ENCODE data around the gene SLC39A9.

Gene SLC39A9, protein sequence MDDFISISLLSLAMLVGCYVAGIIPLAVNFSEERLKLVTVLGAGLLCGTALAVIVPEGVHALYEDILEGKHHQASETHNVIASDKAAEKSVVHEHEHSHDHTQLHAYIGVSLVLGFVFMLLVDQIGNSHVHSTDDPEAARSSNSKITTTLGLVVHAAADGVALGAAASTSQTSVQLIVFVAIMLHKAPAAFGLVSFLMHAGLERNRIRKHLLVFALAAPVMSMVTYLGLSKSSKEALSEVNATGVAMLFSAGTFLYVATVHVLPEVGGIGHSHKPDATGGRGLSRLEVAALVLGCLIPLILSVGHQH

DNA sequence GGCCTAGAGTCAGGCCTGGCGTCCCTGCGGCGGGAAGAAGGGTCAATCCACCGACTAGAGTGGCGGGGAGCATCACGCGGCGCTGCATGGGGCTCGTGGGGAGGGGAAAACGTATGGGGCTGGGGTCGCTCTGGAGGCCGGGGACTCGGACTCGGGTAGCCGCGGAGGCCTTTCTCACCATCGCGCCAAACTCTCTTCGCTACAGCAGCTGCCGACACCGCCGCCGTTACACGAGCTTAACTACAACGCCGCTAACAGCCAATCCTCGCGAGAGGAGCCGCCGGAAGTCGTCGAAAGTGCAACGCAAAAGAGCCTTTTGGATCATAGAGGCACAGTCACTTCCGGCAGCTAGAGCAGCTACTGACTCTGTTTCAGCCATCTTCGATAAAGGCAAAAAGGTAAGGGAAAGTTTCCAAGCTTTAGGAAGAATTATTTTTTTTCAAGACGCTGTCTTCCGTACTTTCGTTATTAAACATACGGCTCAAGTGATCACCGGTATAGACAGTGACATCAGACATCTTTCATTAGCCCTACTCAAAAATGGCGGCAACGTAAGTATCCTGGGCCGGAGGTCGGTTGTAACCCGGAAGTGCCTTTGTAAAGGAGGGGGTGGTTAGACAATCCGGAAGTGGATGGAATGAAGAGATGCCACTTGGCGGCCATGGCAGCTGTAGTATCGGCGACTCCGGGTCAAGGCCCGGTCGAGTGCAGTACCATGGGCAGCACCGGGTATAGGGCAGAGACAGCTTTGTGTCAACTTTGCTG, at the start of gene SLC39A9, which contains the start of gene ERH:
Gene SLC39A9 (plus strand): TSS at position 640 of the 765 bp plus-strand sequence. CDS start 678 bp downstream, outside the sequence.
Gene ERH (minus strand): TSS at position 247 of the 765 bp plus-strand sequence. CDS start 66 bp downstream, at position 181.
- DNase-seq = peak; percentile 96

DNA sequence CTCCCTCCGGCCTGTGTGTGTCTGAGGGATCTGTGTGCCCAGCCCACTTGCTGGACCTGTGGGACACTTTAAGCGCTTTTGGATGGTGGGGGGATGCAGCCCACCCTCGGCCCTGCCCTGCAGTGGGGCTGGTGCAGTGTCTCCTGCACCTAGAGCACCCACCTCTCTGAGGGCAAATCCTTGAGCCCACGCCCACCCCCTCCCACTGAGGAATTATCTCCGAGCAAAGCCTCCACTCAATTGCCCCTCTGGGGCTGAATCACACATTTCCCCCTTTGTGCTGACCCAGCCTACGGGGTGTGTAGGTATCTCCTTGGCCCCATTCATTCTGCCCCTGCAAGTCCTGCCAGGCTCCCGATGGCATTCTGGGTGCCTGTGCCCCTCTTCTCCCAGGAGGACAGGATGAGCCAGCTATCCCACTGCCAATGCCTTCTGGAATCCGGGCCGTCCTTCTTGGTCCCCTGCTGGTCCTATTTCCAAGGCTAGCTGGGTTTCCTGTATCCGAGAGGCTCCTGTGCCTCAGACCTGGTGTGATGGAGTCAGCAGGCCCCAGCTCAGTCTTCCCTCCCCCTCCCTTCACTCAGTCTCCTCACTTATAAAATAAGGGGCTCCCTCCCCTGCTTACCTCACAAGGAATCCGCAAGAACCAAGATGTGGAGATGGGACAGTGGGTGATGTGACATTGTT, 49.3 kb upstream of the SLC39A9 start:
- no peak for DNase-seq

DNA sequence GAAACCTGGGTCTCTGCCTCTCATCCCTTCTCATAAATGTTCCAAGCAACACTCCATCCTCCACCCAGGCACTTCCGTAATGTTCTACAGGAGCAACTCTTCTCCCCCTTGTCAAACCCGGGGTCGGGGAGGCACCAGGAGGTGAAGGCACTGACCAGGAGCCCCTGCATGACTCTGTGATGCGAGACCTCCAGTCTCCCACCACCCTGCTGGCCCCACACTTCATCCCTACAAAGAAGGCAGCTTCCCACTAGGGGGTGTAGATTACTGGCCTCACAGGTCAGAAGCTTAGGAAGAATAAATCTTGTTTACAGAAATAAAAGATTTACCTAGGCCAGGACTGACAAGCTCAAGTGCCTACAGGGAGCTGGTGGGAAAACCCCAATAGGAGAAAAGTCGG, 47.6 kb upstream of the SLC39A9 start:
- DNase-seq = no peak

DNA sequence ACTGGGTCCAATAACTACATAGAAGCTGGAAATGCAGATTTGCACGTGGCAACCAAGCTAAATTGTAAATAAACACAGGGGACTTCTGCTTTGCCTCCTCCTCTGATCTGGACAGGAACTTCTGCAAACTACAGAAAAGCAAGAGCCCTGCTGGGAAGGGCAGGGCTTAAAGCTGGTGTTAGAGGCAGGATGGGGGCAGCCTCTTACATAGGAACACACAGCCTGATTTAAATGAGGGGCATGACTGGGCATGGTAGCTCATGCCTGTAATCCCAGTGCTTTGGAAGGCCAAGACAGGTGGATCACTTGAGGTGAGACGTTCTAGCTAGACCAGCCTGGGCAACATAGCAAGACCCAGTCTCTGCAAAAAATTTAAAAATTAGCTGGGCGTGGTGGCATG, 47.1 kb upstream of the SLC39A9 start:
- no peak for DNase-seq

DNA sequence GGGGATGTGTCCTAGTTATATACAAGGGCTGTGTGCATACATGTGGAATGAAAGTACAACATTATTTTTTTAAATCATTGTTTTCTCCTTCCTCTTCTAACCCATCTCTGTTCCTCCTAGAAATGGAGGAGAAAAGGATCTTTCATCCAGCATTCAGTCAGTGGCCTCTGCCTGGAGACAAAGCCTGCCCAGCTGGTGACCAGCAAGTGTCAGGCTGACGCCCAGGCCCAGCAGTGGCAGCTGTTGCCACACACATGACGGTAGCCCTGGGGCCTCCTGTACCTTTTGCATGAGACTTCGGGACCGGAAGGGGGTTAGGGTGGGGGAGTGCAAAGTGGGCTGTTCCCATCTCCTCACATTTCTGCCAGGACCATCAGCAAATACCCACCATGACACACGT, 46.6 kb upstream of the SLC39A9 start:
- no peak for DNase-seq

DNA sequence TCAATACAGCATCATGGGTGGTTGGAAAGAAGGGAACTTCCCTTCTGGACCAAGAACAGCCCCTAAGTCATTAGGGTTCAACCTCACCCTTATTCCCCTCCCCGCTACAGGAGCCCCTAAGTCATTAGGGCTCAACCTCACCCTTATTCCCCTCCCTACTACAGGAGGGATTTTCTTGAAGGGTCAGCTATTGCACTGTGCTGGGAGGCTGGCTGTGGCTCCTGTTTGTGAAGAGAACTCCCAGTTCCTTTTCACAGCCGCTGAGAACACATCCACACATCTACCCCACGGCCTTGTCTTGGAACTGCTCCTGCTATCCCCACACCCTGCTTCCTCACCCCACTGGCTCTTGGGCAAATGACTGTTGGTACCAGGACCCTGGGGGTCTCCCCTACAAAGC, 45.3 kb upstream of the SLC39A9 start:
- DNase-seq = no peak

DNA sequence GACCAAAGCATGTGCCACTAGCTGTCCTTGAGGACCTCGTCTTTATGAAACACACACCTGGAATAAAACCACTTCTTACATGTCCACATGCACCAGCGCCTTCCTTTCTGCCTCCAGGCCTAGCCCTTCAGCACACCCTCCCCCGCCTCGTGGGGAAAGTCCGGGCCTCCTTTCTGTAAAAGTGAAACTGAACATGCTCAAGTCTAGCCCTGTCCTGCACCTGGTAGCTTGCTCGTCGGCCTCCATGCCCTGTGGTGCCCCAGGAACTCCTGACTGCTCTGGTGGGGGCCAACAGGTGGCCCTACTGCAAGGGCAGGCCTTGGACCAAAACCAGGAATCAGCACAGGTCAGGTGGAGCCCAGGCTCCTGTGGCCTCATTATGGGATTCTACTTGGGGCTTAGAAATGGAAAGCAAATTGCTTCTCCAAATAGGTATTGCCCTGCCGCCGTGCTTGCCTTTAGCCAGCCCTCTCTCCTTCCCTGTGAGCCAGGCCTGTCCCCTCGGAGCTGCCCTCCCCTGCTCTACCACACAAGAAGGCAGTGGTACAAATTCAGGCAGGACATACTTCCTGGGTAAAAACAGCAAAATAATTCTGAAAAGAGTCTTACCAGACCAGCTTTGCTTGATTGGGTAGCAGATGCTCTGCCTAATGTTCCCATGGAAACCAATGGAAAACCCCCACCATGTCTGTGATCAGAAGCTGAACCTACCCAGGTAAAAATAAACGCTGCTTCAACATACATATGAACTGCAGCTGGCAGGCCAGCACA, 43.9 kb upstream of the SLC39A9 start:
- no peak for DNase-seq

DNA sequence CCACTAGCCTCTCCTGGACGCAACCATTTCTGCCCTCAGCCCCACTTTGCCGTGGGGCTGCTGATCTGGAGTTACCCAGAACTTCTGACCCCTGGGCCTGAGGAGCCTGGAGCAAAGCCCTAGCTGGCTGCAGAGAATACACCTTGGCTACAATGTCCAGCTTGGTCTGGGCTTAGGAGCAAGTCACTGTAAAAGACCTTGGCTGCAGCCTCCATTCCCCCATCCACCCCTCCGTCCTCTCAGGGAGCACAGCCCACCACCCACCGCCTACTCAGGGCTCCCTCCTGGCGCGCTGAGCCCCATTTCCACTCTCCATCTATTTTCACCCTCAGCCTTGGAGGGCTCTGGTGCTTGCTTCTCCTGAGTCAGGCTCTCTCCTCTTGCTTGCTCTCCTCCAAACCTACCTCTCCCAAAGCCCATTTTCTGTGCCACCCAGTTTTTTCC, 43.3 kb upstream of the SLC39A9 start:
- DNase-seq = no peak

DNA sequence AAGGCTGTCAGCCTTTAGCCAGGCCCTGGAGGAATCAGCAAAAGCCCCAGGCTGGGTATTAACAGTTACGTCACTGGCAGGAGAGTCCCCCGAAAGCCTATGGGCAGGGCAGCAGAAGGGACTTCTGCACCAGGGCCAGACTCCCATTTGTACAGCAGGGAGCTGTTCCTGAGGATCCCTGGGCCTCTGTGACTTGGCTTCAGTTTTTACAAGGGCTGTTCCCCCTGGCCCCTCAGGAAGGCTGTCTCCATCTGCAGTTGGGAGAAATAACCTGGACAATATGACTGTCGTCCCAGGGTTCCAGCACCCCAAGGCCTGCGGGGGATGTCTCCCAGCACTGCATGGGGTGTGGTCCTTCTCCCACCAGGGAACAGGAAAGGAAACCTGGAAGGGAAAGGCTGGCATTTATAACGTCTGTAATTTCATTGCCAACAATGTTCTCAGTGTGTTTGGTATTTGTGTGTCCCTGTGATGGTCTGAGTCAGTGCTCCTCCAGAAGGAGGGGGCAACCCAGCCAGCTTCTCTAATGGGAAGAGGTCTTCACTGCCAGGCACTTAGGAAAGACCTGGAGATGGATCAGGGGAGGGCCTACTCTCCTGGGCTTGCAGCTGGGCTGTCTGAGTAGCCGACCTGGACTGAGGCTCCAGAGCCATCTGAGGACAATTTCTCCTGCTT, 42.7 kb upstream of the SLC39A9 start:
- DNase-seq = no peak

DNA sequence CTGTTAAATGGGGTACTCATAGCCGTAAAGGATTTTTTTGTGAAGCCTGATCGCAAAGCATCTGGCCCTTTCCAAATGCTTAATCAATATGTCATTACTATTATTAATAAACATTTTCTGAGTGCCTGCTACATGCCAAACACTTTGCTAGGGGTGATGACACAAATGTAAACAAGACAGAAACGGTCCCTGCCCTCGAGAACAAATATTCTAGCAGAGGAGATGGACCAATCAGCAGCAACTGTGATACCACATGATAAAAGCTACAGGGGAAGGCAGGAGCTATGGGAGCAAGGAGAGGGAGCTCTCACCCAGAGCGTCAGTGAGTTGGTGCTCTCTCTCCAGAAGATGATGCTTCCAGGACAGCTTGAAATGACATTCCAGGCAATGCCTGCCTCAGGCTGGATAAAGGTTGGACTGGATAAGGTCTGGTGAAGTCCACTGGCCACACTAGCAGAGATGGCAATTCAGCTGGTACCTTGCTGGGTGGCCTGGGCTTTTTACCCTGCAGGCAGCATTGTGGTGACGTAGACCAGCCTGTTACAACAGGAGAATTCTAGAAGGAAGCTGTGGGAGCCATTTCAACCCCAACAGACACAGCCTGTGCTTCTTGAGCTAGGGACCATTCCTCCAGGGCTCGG, 41.5 kb upstream of the SLC39A9 start:
- DNase-seq = no peak

DNA sequence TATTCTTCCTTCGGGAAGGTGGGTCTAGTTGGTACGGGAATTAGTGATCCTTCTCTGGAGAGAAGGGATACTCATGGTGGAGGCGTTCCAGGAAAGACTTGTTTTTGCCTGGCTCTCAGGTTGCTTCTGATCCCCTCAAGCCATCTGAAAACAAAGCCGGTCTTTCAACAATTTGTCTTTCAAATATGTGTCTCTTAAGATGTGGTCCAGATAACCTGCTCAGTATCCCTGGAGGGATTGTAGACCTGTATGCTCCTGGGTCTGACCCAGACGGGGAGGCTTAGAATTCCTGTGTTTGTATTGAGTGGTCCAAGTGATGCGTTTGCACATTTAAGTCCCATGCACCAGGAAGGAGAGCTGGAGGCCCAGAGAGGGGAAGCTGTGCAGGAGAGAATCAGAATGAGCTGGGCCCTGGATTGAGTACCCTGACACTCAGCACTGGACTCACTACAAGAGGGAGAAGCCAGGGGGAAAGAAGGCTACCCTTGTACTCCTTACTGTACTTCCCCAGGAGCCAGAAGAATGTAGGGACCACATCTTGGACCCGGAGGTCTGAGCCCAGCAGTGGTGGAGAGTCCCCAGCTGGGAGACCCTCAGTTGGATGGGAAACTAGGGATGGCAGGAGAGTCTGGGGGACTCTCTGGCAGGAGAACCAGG, 40.8 kb upstream of the SLC39A9 start:
- DNase-seq = no peak

DNA sequence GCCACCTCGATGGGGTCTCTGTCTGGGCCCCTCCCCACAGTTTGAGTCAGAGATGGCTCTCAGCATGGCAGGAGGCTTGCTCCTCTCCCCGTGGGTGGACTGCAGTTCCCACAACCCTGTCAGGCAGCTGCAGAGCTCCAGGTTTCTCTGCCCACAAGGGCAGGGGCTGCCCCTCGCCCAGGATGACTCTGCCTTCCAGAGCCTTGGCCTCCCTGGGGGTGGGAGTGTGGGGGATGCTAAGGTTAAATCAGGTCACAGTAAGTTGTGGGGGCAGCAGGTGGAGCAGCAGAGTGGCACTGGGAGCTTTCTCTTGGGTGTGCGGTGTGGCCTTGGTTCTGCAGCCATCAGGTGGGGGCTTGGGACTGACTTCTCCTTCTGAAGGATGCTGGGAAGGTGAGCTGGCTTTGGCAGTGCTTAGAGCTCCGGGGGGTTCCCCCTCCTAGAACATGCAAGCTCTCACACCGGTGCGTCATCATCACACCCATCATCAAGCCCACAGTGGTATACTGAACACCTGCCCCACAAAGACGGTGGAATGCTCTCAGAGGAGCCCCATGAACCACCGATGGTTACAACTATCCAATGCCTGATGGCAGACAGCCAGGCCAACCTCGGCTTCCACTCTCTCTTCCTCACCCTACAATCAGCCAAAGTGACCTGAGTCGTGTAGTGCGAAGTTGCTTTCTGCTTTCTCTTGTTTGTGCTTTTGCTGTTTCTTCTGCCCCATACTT, 40.1 kb upstream of the SLC39A9 start:
- DNase-seq = no peak

DNA sequence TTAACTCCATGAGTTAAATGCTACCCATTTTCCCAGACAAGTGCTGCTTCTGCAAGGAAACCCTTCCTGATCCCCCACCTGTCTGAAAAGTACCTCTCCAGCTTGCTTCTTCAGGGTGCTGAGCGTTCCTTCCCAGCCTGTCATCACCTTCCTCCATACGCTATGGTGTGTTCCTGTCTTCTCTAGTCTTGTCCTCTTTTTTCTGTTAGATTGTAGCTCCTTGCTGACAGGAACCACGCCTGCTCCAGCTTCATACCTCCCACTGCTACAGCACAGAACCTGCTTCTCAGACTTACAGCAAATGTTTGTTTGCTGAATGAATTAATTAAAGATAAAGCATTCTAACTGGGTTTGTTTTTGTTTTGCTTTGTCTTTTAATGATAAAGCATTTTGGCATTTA, 39.5 kb upstream of the SLC39A9 start:
- DNase-seq = no peak

DNA sequence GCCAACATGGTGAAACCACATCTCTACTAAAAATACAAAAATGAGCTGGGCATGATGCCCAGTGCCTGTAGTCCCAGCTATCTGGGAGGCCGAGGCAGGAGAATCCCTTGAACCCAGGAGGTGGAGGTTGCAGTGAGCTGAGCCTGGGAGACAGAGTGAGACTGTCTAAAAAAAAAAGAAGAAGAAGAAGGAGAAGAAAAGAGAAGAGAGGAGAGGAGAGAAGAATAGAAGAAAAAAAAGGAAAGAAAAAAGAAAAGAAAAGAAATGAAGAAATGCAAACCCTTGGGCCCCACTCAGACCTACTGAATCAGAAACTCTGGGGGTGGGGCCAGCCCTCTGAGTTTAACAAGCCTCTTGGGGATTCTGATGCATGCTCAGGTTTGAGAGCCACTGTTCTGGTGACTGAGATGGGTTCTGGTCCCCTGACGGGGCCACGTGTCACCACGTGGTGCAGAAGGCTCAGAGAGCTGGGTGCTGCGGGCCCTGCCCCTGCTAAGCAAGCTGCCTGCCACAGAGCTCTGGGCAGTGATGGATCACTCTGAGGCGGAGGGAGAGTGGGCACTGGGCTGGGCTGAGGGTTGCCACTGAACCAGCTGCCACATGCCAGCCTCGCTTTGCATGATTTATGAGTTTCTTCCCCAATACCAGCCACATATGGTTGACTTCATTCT, 37.9 kb upstream of the SLC39A9 start:
- no peak for DNase-seq

DNA sequence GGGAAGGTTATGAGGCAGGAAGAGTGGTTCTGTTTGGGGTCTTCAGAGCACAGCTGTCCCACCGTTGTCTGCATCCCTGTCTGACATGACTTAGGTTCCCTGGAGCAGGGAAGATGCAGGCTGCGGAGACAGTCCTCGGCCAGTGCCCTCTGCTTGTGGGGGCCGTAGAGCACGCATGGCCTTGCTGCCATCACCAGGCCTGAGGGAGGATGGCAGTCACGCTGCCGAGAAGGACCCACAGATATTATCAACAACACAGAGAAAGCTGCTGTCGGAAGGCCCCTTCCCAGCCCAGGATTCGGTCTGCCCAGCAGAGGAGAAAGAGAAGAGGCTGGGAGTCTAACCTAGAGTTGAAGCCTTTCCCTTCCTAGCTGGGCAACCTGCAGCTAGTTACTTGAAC, 35.4 kb upstream of the SLC39A9 start:
- DNase-seq = peak; percentile 15

DNA sequence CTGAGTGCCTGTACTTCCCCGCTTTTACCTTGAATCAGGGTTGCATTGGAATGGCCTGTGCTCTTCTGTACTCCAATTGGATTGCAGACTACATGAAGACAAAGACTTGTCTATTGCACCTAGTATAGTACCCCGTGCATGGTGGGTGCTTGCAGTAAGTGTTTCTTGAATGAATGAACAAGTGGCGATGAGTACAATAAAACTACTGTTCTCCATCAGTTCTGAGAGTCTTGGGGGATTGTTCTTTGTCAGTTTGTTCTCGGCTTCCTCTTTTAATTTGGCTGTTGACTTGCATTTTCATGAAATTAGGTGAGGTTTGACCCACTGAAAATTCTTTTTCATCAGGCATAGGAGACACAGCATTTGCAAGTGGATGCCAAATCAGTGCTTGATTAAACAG, 34.5 kb upstream of the SLC39A9 start:
- DNase-seq = no peak

DNA sequence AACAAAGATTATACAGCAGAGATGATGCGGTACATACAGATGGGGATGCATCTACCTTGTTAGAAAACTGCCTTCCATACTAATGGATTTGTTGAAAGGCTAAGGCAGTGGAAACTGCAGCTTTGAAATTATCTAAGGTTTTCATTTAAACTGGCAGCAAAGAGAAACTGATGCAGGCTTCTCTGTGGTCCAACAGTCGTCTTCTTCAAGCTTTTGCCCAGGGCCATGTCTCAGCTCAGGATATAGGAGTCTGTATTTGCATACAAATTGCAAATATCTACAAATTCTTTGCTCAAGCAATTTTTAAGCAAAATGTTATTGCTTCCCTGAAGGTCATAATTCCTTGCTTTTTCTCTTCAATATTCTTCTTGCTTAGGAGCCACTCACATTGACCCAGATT, 34.1 kb upstream of the SLC39A9 start:
- no peak for DNase-seq

DNA sequence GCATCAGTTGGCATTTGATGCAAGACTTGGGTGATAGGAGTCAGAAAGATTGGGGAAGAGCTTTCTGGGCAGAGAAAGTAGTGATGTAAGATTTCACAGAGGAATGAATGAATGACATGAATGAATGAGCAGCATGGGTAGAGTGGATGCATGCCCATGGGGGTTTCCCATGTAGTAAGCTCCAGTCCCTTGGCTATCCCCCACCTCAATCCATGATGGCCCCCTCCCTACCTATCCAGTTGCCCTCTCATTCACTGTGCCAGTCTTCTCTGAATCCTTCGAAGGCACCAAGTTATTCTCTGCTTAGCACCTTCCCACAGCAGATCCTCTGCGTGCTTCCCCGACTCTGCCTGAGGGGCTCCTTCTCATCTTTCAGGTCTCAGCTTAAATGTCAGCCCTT, 32.4 kb upstream of the SLC39A9 start:
- no peak for DNase-seq

DNA sequence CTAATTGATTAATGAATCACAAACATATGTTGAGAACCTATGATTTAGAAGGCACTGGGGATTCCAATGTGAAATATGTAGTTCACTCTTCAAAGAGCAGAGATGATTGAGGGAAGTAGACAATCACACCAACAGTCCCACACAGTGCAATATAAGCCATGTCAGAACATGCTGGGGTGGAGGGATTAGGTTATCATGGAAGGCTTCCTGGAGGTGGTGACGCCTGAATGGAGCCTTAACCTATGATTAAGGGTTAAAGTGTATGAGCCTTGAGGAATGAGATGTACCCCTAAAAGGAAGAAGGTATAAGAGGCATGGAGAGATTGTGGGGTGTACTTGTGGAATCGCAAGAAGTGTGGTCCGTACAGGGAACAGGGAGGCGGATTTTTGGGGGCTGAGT, 31.7 kb upstream of the SLC39A9 start:
- DNase-seq = no peak

DNA sequence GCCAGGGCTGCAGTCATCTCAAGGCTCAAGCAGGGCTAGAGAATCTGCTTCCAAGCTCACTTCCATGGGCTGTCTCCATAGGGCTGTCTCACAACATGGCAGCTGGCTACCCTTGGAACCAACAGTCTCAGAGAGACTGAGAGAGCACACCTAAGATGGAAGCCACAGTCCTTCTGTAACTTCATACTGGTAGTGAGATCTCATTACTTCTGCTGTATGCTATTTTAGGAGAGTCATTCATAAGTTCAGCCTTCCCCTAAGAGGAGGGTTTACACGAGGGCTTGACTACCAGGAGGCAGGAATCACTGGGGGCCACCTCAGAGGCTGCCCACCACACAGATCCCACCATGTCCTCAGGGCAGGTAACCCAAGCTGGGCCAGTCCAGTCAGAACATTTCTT, 30.1 kb upstream of the SLC39A9 start:
- no peak for DNase-seq
